CD4-positive, CD25-positive, alpha-beta regulatory T cell (primary cell): ENCODE data around the gene NHLRC1. TPM values are rescaled to one million over a fixed set of nuclear protein-coding genes. Genes with fewer than 3 reads are reported as not detected.
A peak's percentile ranks its signal among the peaks of the same experiment; 100 is the strongest.

ENCODE experiments used
- ATAC-seq, 2 donors: fragments of 150-1000 bp; cut with Tn5 transposase; one replicate each; pipeline ENCODE4 v1.10.0; 2021; ENCODE audit warnings: low read depth in 2 of 2, moderate number of reproducible peaks in 2 of 2, moderate library complexity in 1 of 2
- DNase-seq, 3 donors: peaks; one replicate each; pipeline versions ENCODE4 v3.0.0 to v3.0.0-alpha.2; 2012 to 2022; ENCODE audit warnings: mixed read lengths in 1 of 3
- H3K27ac ChIP-seq: one replicate; pipeline ENCODE4 v1.7.0; 2013; ENCODE audit warnings: mild to moderate bottlenecking, low read length; ENCODE audit not compliant: insufficient read depth, poor library complexity, severe bottlenecking
- H3K27me3 ChIP-seq: one replicate; pipeline ENCODE4 v1.7.0; 2013; ENCODE audit warnings: low read length; ENCODE audit not compliant: control insufficient read depth, insufficient read depth
- H3K36me3 ChIP-seq: one replicate; pipeline ENCODE4 v1.7.0; 2013; ENCODE audit warnings: mild to moderate bottlenecking, low read length, moderate library complexity; ENCODE audit not compliant: control insufficient read depth, insufficient read depth
- H3K4me1 ChIP-seq: 2 replicates; pipeline ENCODE4 v1.7.0; 2013; ENCODE audit warnings: mild to moderate bottlenecking, low read length; ENCODE audit not compliant: insufficient read depth, control insufficient read depth, poor library complexity, severe bottlenecking
- H3K4me3 ChIP-seq: one replicate; pipeline ENCODE4 v1.7.0; 2013; ENCODE audit warnings: low read depth, mild to moderate bottlenecking, low read length, moderate library complexity
- H3K9me3 ChIP-seq, 2 experiments: 1 replicate in 1 of 2; 2 replicates in 1 of 2; pipeline ENCODE4 v1.7.0; 2013; ENCODE audit warnings: low read length in 2 of 2, mild to moderate bottlenecking in 1 of 2, moderate library complexity in 1 of 2; ENCODE audit not compliant: control insufficient read depth in 2 of 2
- H3K27ac Mint-ChIP-seq, 3 donors: one replicate each; pipeline ENCODE4 v1.8.0; 2020 to 2022; ENCODE audit warnings: mild to moderate bottlenecking in 3 of 3, mixed read lengths in 3 of 3, moderate library complexity in 2 of 3
- H3K27me3 Mint-ChIP-seq: one replicate; pipeline ENCODE4 v1.8.0; 2022; ENCODE audit warnings: mild to moderate bottlenecking, mixed read lengths
- H3K36me3 Mint-ChIP-seq: one replicate; pipeline ENCODE4 v1.8.0; 2020; ENCODE audit warnings: mixed read lengths
- H3K4me1 Mint-ChIP-seq, 4 donors: one replicate each; pipeline ENCODE4 v1.8.0; 2020 to 2022; ENCODE audit warnings: mixed read lengths in 4 of 4, mild to moderate bottlenecking in 1 of 4
- H3K4me3 Mint-ChIP-seq, 4 donors: one replicate each; pipeline ENCODE4 v1.8.0; 2020 to 2022; ENCODE audit warnings: mild to moderate bottlenecking in 4 of 4, mixed read lengths in 4 of 4, moderate library complexity in 3 of 4
- H3K9me3 Mint-ChIP-seq, 7 donors: one replicate each; pipeline ENCODE4 v1.8.0; 2020 to 2022; ENCODE audit warnings: mixed read lengths in 7 of 7, mild to moderate bottlenecking in 3 of 7, moderate library complexity in 2 of 7
- polyA plus RNA-seq, 4 donors: library from polyadenylated mRNA; unstranded; fragments of 300-500 nt; fragmentation: Illumina TruSeq; gene quantifications; one replicate each; pipeline ENCODE4 v1.2.3, GENCODE V29; 2021
- total RNA-seq: library from RNA; stranded (reverse); gene quantifications from one replicate; pipeline ENCODE4 v1.2.3, GENCODE V29; 2022

The NHLRC1 gene
- total and polyA plus RNA-seq, 5 donors from 2014 or later = 0.67 to 2.3 (median 1.9) TPM

DNA sequence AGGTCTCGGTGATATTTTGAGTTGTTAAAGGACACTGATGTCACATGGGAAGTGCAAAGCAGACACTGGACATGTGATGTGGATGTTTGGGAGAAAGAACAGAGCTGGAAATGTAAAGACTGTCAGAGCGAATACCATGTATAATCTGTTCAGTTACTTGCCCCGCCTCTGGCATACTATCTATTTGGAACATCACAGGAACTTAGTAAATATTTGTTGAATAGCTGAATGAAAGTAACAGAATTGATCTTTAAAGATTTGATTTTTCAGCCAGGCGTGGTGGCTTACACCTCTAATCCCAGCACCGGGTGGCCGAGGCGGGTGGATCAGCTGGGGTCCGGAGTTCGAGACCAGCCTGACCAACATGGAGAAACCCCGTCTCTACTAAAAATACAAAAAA, 13.8 kb upstream of the NHLRC1 start:
- Histone ChIP-seq H3K9me3 (no peaks in the 10 kb centered on the region), H3K27me3 (no peaks in the 10 kb centered on the region), H3K4me3 (no peak overlapping the region), H3K4me1 (no peaks in the 10 kb centered on the region), H3K36me3 (peaks cover 53% of the 10 kb centered on the region), H3K27ac (no peak overlapping the region)
- Mint-ChIP-seq H3K27ac (no peak overlapping the region), H3K36me3 (peaks cover 51% of the 10 kb centered on the region), H3K9me3 (no peaks in the 10 kb centered on the region), H3K27me3 (no peaks in the 10 kb centered on the region), H3K4me3 (no peak overlapping the region), H3K4me1 (peaks cover 0 to 4% (median 3%) of the 10 kb centered on the region in 4 donors)
- ATAC-seq (no peak), DNase-seq (no peak)

- DNase-seq (no peak), ATAC-seq (no peak)
- H3K27me3 Mint-ChIP-seq = no peaks in the 10 kb centered on the region
- peaks cover 46% of the 10 kb centered on the region for H3K36me3 Mint-ChIP-seq
- Histone ChIP-seq H3K4me3 (no peak overlapping the region), H3K27ac (no peak overlapping the region), H3K36me3 (peaks cover 45% of the 10 kb centered on the region), H3K9me3 (no peaks in the 10 kb centered on the region), H3K27me3 (no peaks in the 10 kb centered on the region), H3K4me1 (no peaks in the 10 kb centered on the region)
- H3K4me3 Mint-ChIP-seq = no peak overlapping the region
- H3K4me1 Mint-ChIP-seq = peaks cover 0 to 4% (median 3%) of the 10 kb centered on the region in 4 donors
- H3K27ac Mint-ChIP-seq = no peak overlapping the region
- H3K9me3 Mint-ChIP-seq = no peaks in the 10 kb centered on the region
These were observed 12.7 kb upstream of the NHLRC1 start for GRCh38 chr6:18135171-18135570.

- ATAC-seq (no peak), DNase-seq (no peak)
- H3K27ac ChIP-seq = no peak overlapping the region
- Mint-ChIP-seq H3K4me3 (no peak overlapping the region), H3K27me3 (no peaks in the 10 kb centered on the region), H3K27ac (no peak overlapping the region), H3K36me3 (peaks cover 40% of the 10 kb centered on the region), H3K4me1 (peaks cover 0 to 4% (median 2%) of the 10 kb centered on the region in 4 donors), H3K9me3 (no peaks in the 10 kb centered on the region)
- peaks cover 32% of the 10 kb centered on the region for H3K36me3 ChIP-seq
- H3K4me1 ChIP-seq = no peaks in the 10 kb centered on the region
- no peak overlapping the region for H3K4me3 ChIP-seq
- no peaks in the 10 kb centered on the region for H3K9me3 ChIP-seq
- no peaks in the 10 kb centered on the region for H3K27me3 ChIP-seq
These were observed 9.9 kb upstream of the NHLRC1 start for GRCh38 chr6:18132346-18132745.

DNA sequence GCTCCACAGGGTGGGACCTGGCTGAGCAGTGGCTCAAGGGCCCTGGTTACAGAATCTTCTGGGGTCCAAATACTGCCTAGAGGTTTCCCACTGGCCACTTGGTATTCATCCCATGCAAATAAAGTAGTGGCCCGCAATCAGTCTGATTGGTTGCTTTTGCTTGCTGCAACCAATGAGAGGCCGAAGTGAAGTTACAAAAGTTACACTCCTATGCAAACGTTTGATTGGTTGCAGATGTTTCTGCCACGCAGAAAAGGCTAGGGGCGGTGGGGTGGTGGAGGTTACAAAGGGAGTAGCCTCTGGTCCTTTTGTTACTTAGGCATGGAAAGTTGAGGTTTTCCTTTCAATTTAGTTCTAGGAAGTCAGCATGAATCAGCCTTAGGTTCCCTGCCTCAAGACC, 3.6 kb upstream of the NHLRC1 start:
- Histone ChIP-seq H3K27ac (no peak overlapping the region), H3K9me3 (no peaks in the 10 kb centered on the region), H3K4me3 (no peak overlapping the region), H3K4me1 (peaks cover 8% of the 10 kb centered on the region), H3K36me3 (peaks cover 5% of the 10 kb centered on the region), H3K27me3 (peaks cover 2% of the 10 kb centered on the region)
- ATAC-seq (no peak), DNase-seq (no peak)
- Mint-ChIP-seq H3K36me3 (peaks cover 8% of the 10 kb centered on the region), H3K4me1 (peaks cover 0 to 16% (median 5%) of the 10 kb centered on the region in 4 donors), H3K27ac (no peak overlapping the region), H3K9me3 (peaks cover 0 to 2% (median 0%) of the 10 kb centered on the region in 7 donors), H3K27me3 (no peaks in the 10 kb centered on the region), H3K4me3 (no peak overlapping the region)

- no peaks in the 10 kb centered on the region for H3K36me3 Mint-ChIP-seq
- Histone ChIP-seq H3K27me3 (peaks cover 6% of the 10 kb centered on the region), H3K36me3 (no peaks in the 10 kb centered on the region), H3K27ac (no peak overlapping the region), H3K4me1 (peaks cover 8% of the 10 kb centered on the region), H3K9me3 (peaks cover 0 to 2% of the 10 kb centered on the region in 2 experiments), H3K4me3 (no peak overlapping the region)
- peak overlapping the region in 3 of 4 donors; percentile 67 to 88 (median 85) for H3K4me3 Mint-ChIP-seq
- peaks cover 0 to 8% (median 1%) of the 10 kb centered on the region in 7 donors for H3K9me3 Mint-ChIP-seq
- no peaks in the 10 kb centered on the region for H3K27me3 Mint-ChIP-seq
- no peak overlapping the region for H3K27ac Mint-ChIP-seq
- ATAC-seq (no peak), DNase-seq (no peak)
- peaks cover 0 to 19% (median 9%) of the 10 kb centered on the region in 4 donors for H3K4me1 Mint-ChIP-seq
These were observed 823 bp downstream of the NHLRC1 start for GRCh38 chr6:18121580-18122127.

GRCh38 chr6:18119236-18119635, 3.2 kb downstream of the NHLRC1 start:
- Histone ChIP-seq H3K27me3 (peaks cover 7% of the 10 kb centered on the region), H3K36me3 (no peaks in the 10 kb centered on the region), H3K4me1 (peaks cover 8% of the 10 kb centered on the region), H3K27ac (no peak overlapping the region), H3K9me3 (peaks cover 0 to 2% of the 10 kb centered on the region in 2 experiments), H3K4me3 (no peak overlapping the region)
- no peak overlapping the region for H3K4me3 Mint-ChIP-seq
- ATAC-seq (no peak), DNase-seq (no peak)
- peaks cover 0 to 19% (median 9%) of the 10 kb centered on the region in 4 donors for H3K4me1 Mint-ChIP-seq
- H3K27ac Mint-ChIP-seq = no peak overlapping the region
- H3K9me3 Mint-ChIP-seq = peaks cover 0 to 8% (median 1%) of the 10 kb centered on the region in 7 donors
- H3K36me3 Mint-ChIP-seq = no peaks in the 10 kb centered on the region
- no peaks in the 10 kb centered on the region for H3K27me3 Mint-ChIP-seq

- ATAC-seq (no peak), DNase-seq (no peak)
- H3K36me3 Mint-ChIP-seq = no peaks in the 10 kb centered on the region
- Histone ChIP-seq H3K27me3 (peaks cover 7% of the 10 kb centered on the region), H3K4me1 (peaks cover 8% of the 10 kb centered on the region), H3K9me3 (peaks cover 0 to 2% of the 10 kb centered on the region in 2 experiments), H3K36me3 (no peaks in the 10 kb centered on the region), H3K27ac (no peak overlapping the region), H3K4me3 (no peak overlapping the region)
- peak overlapping the region in 1 of 4 donors; percentile 45 for H3K4me3 Mint-ChIP-seq
- no peak overlapping the region for H3K27ac Mint-ChIP-seq
- peaks cover 0 to 19% (median 9%) of the 10 kb centered on the region in 4 donors for H3K4me1 Mint-ChIP-seq
- H3K9me3 Mint-ChIP-seq = peaks cover 0 to 8% (median 1%) of the 10 kb centered on the region in 7 donors
- H3K27me3 Mint-ChIP-seq = no peaks in the 10 kb centered on the region
These were observed 4.1 kb downstream of the NHLRC1 start for GRCh38 chr6:18118330-18118729.

DNA sequence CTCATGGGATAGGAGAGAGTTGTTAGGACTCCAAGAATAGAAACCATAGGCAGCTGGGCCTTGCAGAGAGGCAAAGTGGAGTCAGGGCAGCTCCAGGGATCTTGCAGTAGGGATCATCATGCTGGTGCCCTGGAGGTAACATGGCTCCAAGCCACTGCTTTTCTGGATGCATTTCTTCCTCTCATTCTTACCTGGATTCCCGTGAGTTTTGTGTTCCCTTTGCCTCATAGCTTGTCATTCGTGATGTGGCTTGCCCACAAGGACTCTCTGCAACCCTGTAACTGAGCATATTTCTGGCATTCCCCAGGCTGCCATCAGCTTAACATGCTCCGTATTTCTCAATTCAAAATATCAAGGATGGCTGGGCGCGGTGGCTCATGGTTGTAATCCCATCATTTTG, 5.3 kb downstream of the NHLRC1 start:
- H3K4me3 Mint-ChIP-seq = no peak overlapping the region
- DNase-seq (no peak), ATAC-seq (no peak)
- no peaks in the 10 kb centered on the region for H3K27me3 Mint-ChIP-seq
- H3K9me3 ChIP-seq = peaks cover 0 to 2% of the 10 kb centered on the region in 2 experiments
- H3K36me3 ChIP-seq = no peaks in the 10 kb centered on the region
- H3K27ac Mint-ChIP-seq = no peak overlapping the region
- peaks cover 5% of the 10 kb centered on the region for H3K4me1 ChIP-seq
- no peak overlapping the region for H3K4me3 ChIP-seq
- peaks cover 0 to 8% (median 1%) of the 10 kb centered on the region in 7 donors for H3K9me3 Mint-ChIP-seq
- no peaks in the 10 kb centered on the region for H3K36me3 Mint-ChIP-seq
- H3K27ac ChIP-seq = no peak overlapping the region
- peaks cover 7% of the 10 kb centered on the region for H3K27me3 ChIP-seq
- peaks cover 0 to 12% (median 4%) of the 10 kb centered on the region in 4 donors for H3K4me1 Mint-ChIP-seq
